Measurements from ENCODE around the gene KMT2B. TPM values are rescaled to one million over a fixed set of nuclear protein-coding genes. Genes with fewer than 3 reads are reported as not detected.

The KMT2B gene
- total RNA-seq, 1 donor from 2014 or later = 12.6 TPM

DNA sequence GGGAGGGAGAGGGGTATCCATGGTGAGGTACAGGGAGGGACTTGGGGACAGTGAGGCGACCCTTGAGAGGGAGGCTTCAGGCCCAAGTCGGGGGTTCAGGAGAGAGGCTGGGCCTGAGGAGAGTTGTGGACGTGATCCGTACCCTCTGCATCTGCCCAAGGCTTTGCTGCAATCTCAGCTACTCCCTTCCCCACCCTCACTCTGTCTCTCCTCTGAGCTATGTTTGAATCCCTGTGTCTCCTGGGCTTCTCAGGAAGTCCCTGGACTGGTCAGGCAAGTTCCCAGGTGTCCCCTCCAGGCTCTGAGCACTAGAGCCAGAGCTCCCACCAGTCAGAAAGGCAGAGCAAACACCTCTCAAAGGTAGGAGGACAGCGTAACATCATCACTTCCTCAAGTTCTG is 32.4 kb downstream of the KMT2B start:
- H3F3A ChIP-seq (ENCODE audit: low read depth) = peaks cover 6% of the 10 kb centered on the region
- H3K9me3 ChIP-seq (ENCODE audit: low read depth) = no peaks in the 10 kb centered on the region

DNA sequence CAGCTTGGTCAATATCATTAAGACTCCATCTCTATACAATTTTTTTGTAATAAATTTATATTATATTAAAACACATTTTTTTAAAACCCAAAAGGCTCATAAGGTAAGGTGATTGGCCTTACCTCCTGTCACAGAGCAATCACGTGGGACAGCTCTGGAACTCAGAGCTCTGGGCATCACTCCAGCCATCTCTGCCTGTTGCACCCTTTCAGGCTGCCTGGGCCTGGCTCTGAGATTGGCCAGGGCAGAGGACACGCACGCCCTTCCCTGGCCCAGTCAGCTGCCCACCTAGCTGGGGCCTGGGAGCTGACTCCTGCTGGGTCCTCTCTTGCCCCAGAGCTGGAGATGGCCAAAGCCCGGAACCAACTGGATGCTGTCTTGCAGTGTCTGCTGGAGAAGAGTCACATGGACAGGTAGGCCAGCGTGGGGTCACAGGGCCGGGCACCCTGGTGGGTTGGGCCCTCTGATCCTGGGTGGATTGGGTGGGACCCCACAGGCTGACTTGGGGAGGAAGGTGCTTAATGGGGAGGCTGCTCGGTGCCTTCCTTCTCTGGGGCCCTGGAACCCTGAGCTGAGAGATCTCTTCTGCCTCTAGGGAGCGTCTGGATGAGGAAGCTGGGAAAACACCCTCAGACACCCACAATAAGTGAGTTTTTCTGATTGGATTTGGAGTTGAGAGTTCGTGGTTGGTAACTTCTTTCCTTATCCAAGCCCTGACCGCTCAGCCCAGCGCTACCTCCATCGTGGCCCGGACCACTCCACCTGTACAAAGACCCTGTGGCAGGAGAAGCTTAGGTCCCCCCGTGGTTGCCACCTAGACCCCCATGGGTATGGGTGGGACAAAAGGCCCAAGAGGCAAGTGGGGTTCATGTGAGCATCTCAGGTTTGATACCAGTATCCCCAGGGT is 34.3 kb downstream of the KMT2B start:
- Mint-ChIP-seq H3K27ac (no peak overlapping the region), H3K4me3 (no peak overlapping the region), H3K9me3 (no peaks in the 10 kb centered on the region), H3K36me3 (peaks cover 6% of the 10 kb centered on the region), H3K27me3 (ENCODE audit: insufficient read depth, low read depth) (peaks cover 4% of the 10 kb centered on the region), H3K4me1 (peaks cover 21% of the 10 kb centered on the region)
- H3K79me2 ChIP-seq (ENCODE audit: low read depth) = peaks cover 4% of the 10 kb centered on the region
- no peak overlapping the region for H3K4me3 ChIP-seq
- DNase-seq (ENCODE audit: low spot score) = no peak
- peaks cover 6% of the 10 kb centered on the region for H3K4me1 ChIP-seq
- H3K4me2 ChIP-seq = no peak overlapping the region
- H3F3A ChIP-seq (ENCODE audit: low read depth) = peaks cover 13% of the 10 kb centered on the region
- TF ChIP-seq EZH2phosphoT487 (IDR thresholded peaks at IDR 0.05) = no peak
- H3K9ac ChIP-seq = no peak overlapping the region
- H3K9me3 ChIP-seq (ENCODE audit: low read depth) = no peaks in the 10 kb centered on the region
- peaks cover 27% of the 10 kb centered on the region for H3K27me3 ChIP-seq
- H3K27ac ChIP-seq = no peak overlapping the region
- H2AFZ ChIP-seq (replicated peaks) = no peak overlapping the region
- no peaks in the 10 kb centered on the region for H4K20me1 ChIP-seq (ENCODE audit: low read depth)
- H3K36me3 ChIP-seq = no peaks in the 10 kb centered on the region

More for the DNA sequence above, 32.4 kb downstream of the KMT2B start:
- no peak overlapping the region for H2AFZ ChIP-seq (replicated peaks)
- H3K4me1 ChIP-seq = peaks cover under 1% of the 10 kb centered on the region
- H3K36me3 ChIP-seq = no peaks in the 10 kb centered on the region
- Mint-ChIP-seq H3K36me3 (peaks cover 5% of the 10 kb centered on the region), H3K4me3 (peak overlapping the region; percentile 71), H3K27me3 (ENCODE audit: insufficient read depth, low read depth) (peaks cover 3% of the 10 kb centered on the region), H3K9me3 (no peaks in the 10 kb centered on the region), H3K27ac (no peak overlapping the region), H3K4me1 (peaks cover 26% of the 10 kb centered on the region)
- TF ChIP-seq EZH2 (IDR thresholded peaks at IDR 0.05) = no peak
- H3K4me2 ChIP-seq = no peak overlapping the region
- no peak overlapping the region for H3K27ac ChIP-seq
- peaks cover 13% of the 10 kb centered on the region for H3K79me2 ChIP-seq (ENCODE audit: low read depth)
- H3K9ac ChIP-seq = no peak overlapping the region
- no peaks in the 10 kb centered on the region for H4K20me1 ChIP-seq (ENCODE audit: low read depth)
- DNase-seq (ENCODE audit: low spot score) = no peak
- H3K4me3 ChIP-seq = no peak overlapping the region
- peaks cover 8% of the 10 kb centered on the region for H3K27me3 ChIP-seq

DNA sequence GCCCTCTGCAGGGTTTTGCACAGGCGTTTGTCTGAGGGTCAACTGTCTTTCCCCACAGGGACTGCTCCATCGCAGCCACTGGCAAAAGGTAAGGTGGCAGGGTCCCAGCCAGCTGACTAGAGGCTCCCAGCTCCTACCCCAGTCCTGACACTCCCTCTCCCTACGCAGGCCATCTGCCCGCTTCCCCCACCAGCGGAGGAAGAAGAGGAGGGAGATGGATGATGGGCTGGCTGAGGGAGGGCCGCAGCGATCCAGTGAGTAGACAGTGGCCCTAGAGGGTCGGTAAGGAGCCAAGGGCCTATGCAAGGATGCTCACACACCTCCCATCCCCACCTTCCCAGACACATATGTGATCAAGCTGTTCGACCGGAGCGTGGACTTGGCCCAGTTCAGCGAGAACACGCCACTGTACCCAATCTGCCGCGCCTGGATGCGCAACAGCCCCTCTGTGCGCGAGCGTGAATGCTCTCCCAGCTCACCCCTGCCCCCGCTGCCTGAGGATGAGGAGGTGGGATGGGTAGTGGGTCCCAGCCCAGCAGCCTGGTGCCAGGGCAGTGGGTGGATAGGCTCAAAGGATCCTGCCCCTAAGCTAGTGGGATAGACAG is 35.0 kb downstream of the KMT2B start:
- TF ChIP-seq, protein P1, sequence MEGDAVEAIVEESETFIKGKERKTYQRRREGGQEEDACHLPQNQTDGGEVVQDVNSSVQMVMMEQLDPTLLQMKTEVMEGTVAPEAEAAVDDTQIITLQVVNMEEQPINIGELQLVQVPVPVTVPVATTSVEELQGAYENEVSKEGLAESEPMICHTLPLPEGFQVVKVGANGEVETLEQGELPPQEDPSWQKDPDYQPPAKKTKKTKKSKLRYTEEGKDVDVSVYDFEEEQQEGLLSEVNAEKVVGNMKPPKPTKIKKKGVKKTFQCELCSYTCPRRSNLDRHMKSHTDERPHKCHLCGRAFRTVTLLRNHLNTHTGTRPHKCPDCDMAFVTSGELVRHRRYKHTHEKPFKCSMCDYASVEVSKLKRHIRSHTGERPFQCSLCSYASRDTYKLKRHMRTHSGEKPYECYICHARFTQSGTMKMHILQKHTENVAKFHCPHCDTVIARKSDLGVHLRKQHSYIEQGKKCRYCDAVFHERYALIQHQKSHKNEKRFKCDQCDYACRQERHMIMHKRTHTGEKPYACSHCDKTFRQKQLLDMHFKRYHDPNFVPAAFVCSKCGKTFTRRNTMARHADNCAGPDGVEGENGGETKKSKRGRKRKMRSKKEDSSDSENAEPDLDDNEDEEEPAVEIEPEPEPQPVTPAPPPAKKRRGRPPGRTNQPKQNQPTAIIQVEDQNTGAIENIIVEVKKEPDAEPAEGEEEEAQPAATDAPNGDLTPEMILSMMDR (IDR thresholded peaks at IDR 0.05) = no peak
- no peak for TF ChIP-seq EZH2 (IDR thresholded peaks at IDR 0.05)
- Mint-ChIP-seq H3K27me3 (ENCODE audit: insufficient read depth, low read depth) (peaks cover 5% of the 10 kb centered on the region), H3K4me3 (no peak overlapping the region), H3K9me3 (no peaks in the 10 kb centered on the region), H3K4me1 (peaks cover 20% of the 10 kb centered on the region), H3K27ac (no peak overlapping the region), H3K36me3 (peaks cover 5% of the 10 kb centered on the region)
- no peaks in the 10 kb centered on the region for H4K20me1 ChIP-seq (ENCODE audit: low read depth)
- no peak overlapping the region for H3K4me3 ChIP-seq
- H3K79me2 ChIP-seq (ENCODE audit: low read depth) = peaks cover 4% of the 10 kb centered on the region
- no peak for DNase-seq (ENCODE audit: low spot score)
- H3K27ac ChIP-seq = no peak overlapping the region
- no peak overlapping the region for H2AFZ ChIP-seq (replicated peaks)
- H3K9me3 ChIP-seq (ENCODE audit: low read depth) = no peaks in the 10 kb centered on the region
- peaks cover 6% of the 10 kb centered on the region for H3K4me1 ChIP-seq
- H3K36me3 ChIP-seq = no peaks in the 10 kb centered on the region
- peaks cover 15% of the 10 kb centered on the region for H3F3A ChIP-seq (ENCODE audit: low read depth)
- no peak overlapping the region for H3K9ac ChIP-seq
- H3K4me2 ChIP-seq = no peak overlapping the region
- peaks cover 27% of the 10 kb centered on the region for H3K27me3 ChIP-seq

DNA sequence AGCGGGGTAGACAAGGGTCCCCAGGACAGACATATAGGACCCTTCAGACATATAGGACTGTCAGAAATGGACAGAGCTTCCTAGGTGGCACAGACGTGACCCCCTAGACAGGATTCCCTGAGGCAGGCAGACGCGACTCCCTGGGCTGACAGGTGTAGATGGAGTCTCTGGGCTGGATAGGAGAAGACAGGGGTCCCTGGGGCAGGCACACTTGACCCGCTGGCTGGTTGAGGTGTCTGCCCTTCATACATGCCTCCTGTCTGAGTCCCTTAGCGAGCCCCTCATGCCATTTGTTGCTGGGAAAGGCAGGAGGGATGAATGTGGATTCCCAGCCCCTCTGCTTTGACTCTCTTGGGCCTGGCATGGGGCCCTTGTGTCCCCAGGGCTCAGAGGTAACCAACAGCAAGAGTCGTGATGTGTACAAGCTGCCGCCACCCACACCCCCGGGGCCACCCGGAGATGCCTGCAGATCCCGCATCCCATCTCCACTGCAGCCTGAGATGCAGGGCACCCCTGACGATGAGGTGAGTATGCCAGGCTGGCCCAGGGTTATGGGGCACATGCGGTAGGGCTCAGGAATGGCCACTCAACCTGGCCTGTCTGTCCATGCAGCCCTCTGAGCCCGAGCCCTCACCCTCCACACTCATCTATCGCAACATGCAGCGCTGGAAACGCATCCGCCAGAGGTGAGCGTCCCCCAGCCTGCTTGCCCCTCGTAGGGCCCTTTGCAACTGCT is 36.0 kb downstream of the KMT2B start:
- peaks cover 8% of the 10 kb centered on the region for H3K79me2 ChIP-seq (ENCODE audit: low read depth)
- peaks cover 27% of the 10 kb centered on the region for H3K27me3 ChIP-seq
- H3K4me2 ChIP-seq = no peak overlapping the region
- TF ChIP-seq EZH2 (IDR thresholded peaks at IDR 0.05) (no peak), EZH2phosphoT487 (IDR thresholded peaks at IDR 0.05) (no peak)
- TF ChIP-seq, protein P1 (IDR thresholded peaks at IDR 0.05) = no peak
- Mint-ChIP-seq H3K9me3 (no peaks in the 10 kb centered on the region), H3K4me1 (peaks cover 21% of the 10 kb centered on the region), H3K4me3 (no peak overlapping the region), H3K27ac (no peak overlapping the region), H3K27me3 (ENCODE audit: insufficient read depth, low read depth) (peaks cover 7% of the 10 kb centered on the region), H3K36me3 (peaks cover 4% of the 10 kb centered on the region)
- no peak overlapping the region for H3K27ac ChIP-seq
- no peak overlapping the region for H2AFZ ChIP-seq (replicated peaks)
- no peak for DNase-seq (ENCODE audit: low spot score)
- H3F3A ChIP-seq (ENCODE audit: low read depth) = peaks cover 13% of the 10 kb centered on the region
- H4K20me1 ChIP-seq (ENCODE audit: low read depth) = peaks cover 3% of the 10 kb centered on the region
- no peak overlapping the region for H3K9ac ChIP-seq
- no peaks in the 10 kb centered on the region for H3K9me3 ChIP-seq (ENCODE audit: low read depth)
- H3K4me3 ChIP-seq = no peak overlapping the region
- peaks cover 6% of the 10 kb centered on the region for H3K4me1 ChIP-seq
- H3K36me3 ChIP-seq = no peaks in the 10 kb centered on the region
